SK-N-MC (cell line): ENCODE data around the gene ZNF576.

Experiments
- EZH2 ChIP-seq: fragments of 200-600 bp; sonication (generic); IDR thresholded peaks from one replicate; pipeline ENCODE4 v1.6.1; 2017; ENCODE audit warnings: antibody characterized with exemption
- FOXP2 ChIP-seq: optimal IDR thresholded peaks from 2 replicates; pipeline ENCODE3; 2011; ENCODE audit warnings: mild to moderate bottlenecking, moderate library complexity; ENCODE audit not compliant: insufficient read depth; ENCODE audit errors: extremely low read length, control extremely low read depth

DNA sequence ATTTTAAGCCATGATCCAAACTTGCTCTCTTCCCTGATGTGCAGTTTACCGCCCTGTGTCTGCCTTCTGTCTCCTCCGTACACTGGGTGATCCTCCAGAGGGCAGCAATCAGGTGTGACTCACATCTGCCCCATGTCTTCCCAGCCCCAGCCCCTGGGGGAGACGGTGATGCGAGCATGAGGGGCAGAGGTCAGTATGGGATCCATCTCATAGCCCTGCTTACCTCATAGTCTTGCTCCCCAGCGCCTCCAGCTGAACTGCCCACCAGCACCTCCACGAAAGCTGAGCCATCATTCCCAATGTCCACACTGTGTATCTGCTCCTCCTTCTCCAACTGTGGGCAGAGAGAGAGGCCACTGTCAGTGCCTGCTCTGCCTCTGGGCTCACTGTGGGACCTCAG is 35.7 kb upstream of the ZNF576 start:
- TF ChIP-seq EZH2 (no peak), FOXP2 (no peak)
